EL (cell line): Measurements from ENCODE around the gene STRIT1.
"Not testable (repeated sequence)": the region's sequence is repeated elsewhere in the genome, so short reads cannot be mapped to it uniquely, and the experiment has no call there.

Source experiments
- DNase-seq: peaks from one replicate; pipeline ENCODE4 v3.0.0-alpha.2; 2016

STRIT1 gene

GRCh38 chr3:155262855-155263254 lies 30.6 kb downstream of the STRIT1 start:
- not testable (repeated sequence) for DNase-seq

GRCh38 chr3:155262295-155262694 lies 31.2 kb downstream of the STRIT1 start:
- DNase-seq, result no peak

GRCh38 chr3:155254445-155254844 lies 39.0 kb downstream of the STRIT1 start:
- DNase-seq, result no peak

GRCh38 chr3:155252535-155252934 lies 40.9 kb downstream of the STRIT1 start:
- peak; percentile 57 for DNase-seq

- no peak for DNase-seq
These were observed 41.5 kb downstream of the STRIT1 start for GRCh38 chr3:155252021-155252420.

- no peak for DNase-seq
These were observed 44.8 kb downstream of the STRIT1 start for GRCh38 chr3:155248531-155249187.

- no peak for DNase-seq
These were observed 48.8 kb downstream of the STRIT1 start for GRCh38 chr3:155244699-155245098.

- no peak for DNase-seq
These were observed 49.3 kb downstream of the STRIT1 start for GRCh38 chr3:155244216-155244615.

GRCh38 chr3:155243512-155243921 lies 50.0 kb downstream of the STRIT1 start:
- peak; percentile 22 for DNase-seq

GRCh38 chr3:155242342-155242741 lies 51.1 kb downstream of the STRIT1 start:
- peak; percentile 42 for DNase-seq

- peak; percentile 65 for DNase-seq
These were observed 51.9 kb downstream of the STRIT1 start for GRCh38 chr3:155241579-155241978.
